HCT116 (cell line): Measurements from ENCODE around the gene POLA1. TPM values are rescaled to one million over a fixed set of nuclear protein-coding genes. Genes with fewer than 3 reads are reported as not detected.

ENCODE experiments used
- ATAC-seq: fragments of 200-7000 bp; cut with Tn5 transposase; 2 replicates; pipeline ENCODE4 v1.9.1; 2020; ENCODE audit warnings: mild to moderate bottlenecking, moderate library complexity
- BruUV-seq: library from RNA; stranded (reverse); fragments of 400-500 nt; replicated peaks from 2 replicates; lab custom pipeline; 2021; lab: Mats Ljungman, UMichigan
- CTCF ChIA-PET: fragments of 300-600 bp; sonication (Branson Sonifier 250); formaldehyde crosslinking; loops from one replicate; lab custom pipeline; 2021; ENCODE audit warnings: antibody characterized with exemption; lab: Charles Lee
- POLR2A ChIA-PET: fragments of 300-600, 350-600 bp; sonication (Branson Sonifier 250); formaldehyde crosslinking; loops from one replicate; lab custom pipeline; 2021; ENCODE audit warnings: antibody characterized with exemption; lab: Charles Lee
- RAD21 ChIA-PET, 2 experiments: fragments of 300-600 bp; sonication (Branson Sonifier 250); formaldehyde crosslinking; loops; one replicate each; lab custom pipeline; 2023; ENCODE audit warnings: low total read pairs in 2 of 2; ENCODE audit not compliant: uncharacterized antibody in 2 of 2, unreplicated experiment in 2 of 2, low non-redundant PET in 1 of 2; lab: Charles Lee
- DNase-seq: peaks from one replicate; pipeline ENCODE4 v3.0.0-alpha.2; 2010; ENCODE audit warnings: low read depth, low spot score
- H2AFZ ChIP-seq: fragments of 200-600 bp; shearing (Covaris generic), sonication (generic); 2 replicates; pipeline ENCODE4 v1.6.1; 2017; ENCODE audit warnings: low read depth, mixed run types, mixed read lengths, antibody characterized with exemption, low read length; ENCODE audit not compliant: poor library complexity, severe bottlenecking
- H3K27ac ChIP-seq: 2 replicates; pipeline ENCODE4 v1.5.1; 2012; ENCODE audit warnings: low read depth, low read length
- H3K27me3 ChIP-seq: fragments of 200-600 bp; sonication (generic); 2 replicates; pipeline ENCODE4 v1.6.1; 2016; ENCODE audit warnings: mixed run types, low read length, mixed read lengths; ENCODE audit not compliant: insufficient read depth
- H3K36me3 ChIP-seq, 2 experiments: fragments of 200-500 bp in 1 of 2; fragments of 200-600 bp in 1 of 2; sonication (Bioruptor generic) in 1 of 2; sonication (generic) in 1 of 2; 2 replicates each; pipeline versions ENCODE4 v1.5.1 to v1.6.1; 2014 to 2016; ENCODE audit warnings: low read length in 2 of 2, inconsistent platforms in 1 of 2, mixed read lengths in 1 of 2, mixed run types in 1 of 2; ENCODE audit not compliant: insufficient read depth in 2 of 2, control insufficient read depth in 1 of 2
- H3K4me1 ChIP-seq, 2 experiments: fragments of 200-600 bp in 1 of 2; sonication (generic) in 1 of 2; 2 replicates each; pipeline versions ENCODE4 v1.5.1 to v1.6.1; 2012 to 2017; ENCODE audit warnings: low read length in 2 of 2, inconsistent platforms in 1 of 2, mild to moderate bottlenecking in 1 of 2, mixed read lengths in 1 of 2, mixed run types in 1 of 2, moderate library complexity in 1 of 2; ENCODE audit not compliant: insufficient read depth in 2 of 2, control insufficient read depth in 1 of 2
- H3K4me2 ChIP-seq: fragments of 200-600 bp; sonication (generic); 2 replicates; pipeline ENCODE4 v1.6.1; 2017; ENCODE audit warnings: mixed run types, low read length, mixed read lengths
- H3K4me3 ChIP-seq, 2 experiments: fragments of 200-600 bp in 1 of 2; sonication (generic) in 1 of 2; replicated peaks in 1 of 2; 2 replicates each; pipeline ENCODE4 v1.5.1; 2011 to 2016; ENCODE audit warnings: low read length in 2 of 2, control low read depth in 1 of 2, low read depth in 1 of 2, mild to moderate bottlenecking in 1 of 2, mixed read lengths in 1 of 2, mixed run types in 1 of 2
- H3K79me2 ChIP-seq: fragments of 200-600 bp; sonication (generic); 2 replicates; pipeline ENCODE4 v1.6.1; 2017; ENCODE audit warnings: mild to moderate bottlenecking, mixed run types, low read length, moderate library complexity, mixed read lengths; ENCODE audit not compliant: insufficient read depth
- H3K9ac ChIP-seq: fragments of 200-600 bp; sonication (generic); 2 replicates; pipeline ENCODE4 v1.6.1; 2016; ENCODE audit warnings: low read length, mixed read lengths
- H3K9me2 ChIP-seq: fragments of 200-600 bp; sonication (generic), shearing (Covaris generic); 2 replicates; pipeline ENCODE4 v1.6.1; 2017; ENCODE audit warnings: mixed run types, mild to moderate bottlenecking, moderate library complexity; ENCODE audit not compliant: insufficient read depth
- H3K9me3 ChIP-seq, 2 experiments: fragments of 200-500 bp in 1 of 2; fragments of 200-600 bp in 1 of 2; sonication (Bioruptor generic) in 1 of 2; sonication (generic) in 1 of 2; 2 replicates each; pipeline ENCODE4 v1.6.1; 2014 to 2017; ENCODE audit warnings: low read length in 2 of 2, mixed read lengths in 2 of 2, inconsistent platforms in 1 of 2, low read depth in 1 of 2, mild to moderate bottlenecking in 1 of 2, mixed run types in 1 of 2, moderate library complexity in 1 of 2; ENCODE audit not compliant: control insufficient read depth in 1 of 2, insufficient read depth in 1 of 2
- H4K20me1 ChIP-seq: fragments of 200-600 bp; sonication (generic), shearing (Covaris generic); 2 replicates; pipeline ENCODE4 v1.6.1; 2017; ENCODE audit warnings: mixed run types, mild to moderate bottlenecking, moderate library complexity; ENCODE audit not compliant: insufficient read depth
- CBX3 ChIP-seq: IDR thresholded peaks from 2 replicates; pipeline ENCODE4 v1.6.1; 2012; ENCODE audit warnings: low read depth
- EGR1 ChIP-seq: IDR thresholded peaks from 2 replicates; pipeline ENCODE4 v1.6.1; 2012; ENCODE audit warnings: low read depth
- ELF1 ChIP-seq: IDR thresholded peaks from 2 replicates; pipeline ENCODE4 v1.6.1; 2012; ENCODE audit warnings: low read depth, borderline replicate concordance
- EZH2 ChIP-seq: fragments of 200-600 bp; sonication (generic); IDR thresholded peaks from 2 replicates; pipeline ENCODE4 v1.6.1; 2017; ENCODE audit warnings: antibody characterized with exemption, mixed run types
- EZH2phosphoT487 ChIP-seq: fragments of 200-600 bp; IDR thresholded peaks from 2 replicates; pipeline ENCODE4 v1.6.1; 2018; ENCODE audit warnings: antibody characterized with exemption, borderline replicate concordance
- FOSL1 ChIP-seq: IDR thresholded peaks from 2 replicates; pipeline ENCODE4 v1.6.1; 2012; ENCODE audit warnings: low read depth
- POLR2A ChIP-seq: IDR thresholded peaks from 2 replicates; pipeline ENCODE4 v1.7.0; 2011; ENCODE audit warnings: borderline replicate concordance; ENCODE audit not compliant: insufficient read depth, insufficient read length; ENCODE audit errors: extremely low read depth
- POLR2AphosphoS5 ChIP-seq: IDR thresholded peaks from 2 replicates; pipeline ENCODE4 v1.6.1; 2011; ENCODE audit warnings: mild to moderate bottlenecking, low read depth, low read length, moderate library complexity
- RAD21 ChIP-seq: IDR thresholded peaks from 2 replicates; pipeline ENCODE4 v1.6.1; 2012; ENCODE audit warnings: low read depth, mild to moderate bottlenecking
- SIN3A ChIP-seq: IDR thresholded peaks from 2 replicates; pipeline ENCODE4 v1.6.1; 2012; ENCODE audit warnings: low read depth
- SRF ChIP-seq: IDR thresholded peaks from 2 replicates; pipeline ENCODE4 v1.6.1; 2012; ENCODE audit warnings: low read depth
- TCF7L2 ChIP-seq: IDR thresholded peaks from 2 replicates; pipeline ENCODE4 v1.7.0; 2011; ENCODE audit warnings: borderline replicate concordance, inconsistent platforms; ENCODE audit not compliant: insufficient read depth, insufficient read length; ENCODE audit errors: extremely low read depth
- YY1 ChIP-seq: IDR thresholded peaks from 2 replicates; pipeline ENCODE4 v1.6.1; 2011; ENCODE audit warnings: low read length, low read depth, moderate library complexity, mild to moderate bottlenecking; ENCODE audit not compliant: insufficient replicate concordance; ENCODE audit errors: extremely low read depth
- ZBTB33 ChIP-seq: IDR thresholded peaks from 2 replicates; pipeline ENCODE4 v1.6.1; 2011; ENCODE audit warnings: mild to moderate bottlenecking, low read length, moderate library complexity; ENCODE audit not compliant: insufficient replicate concordance; ENCODE audit errors: extremely low read depth
- ZFX ChIP-seq: fragments of 450-650 bp; IDR thresholded peaks from 2 replicates; pipeline ENCODE4 v1.6.1; 2017
- intact Hi-C: fragments of 100-400 bp; cut with micrococcal nuclease; formaldehyde crosslinking; loops from 2 replicates; pipeline ENCODE4 v1.10.0; 2022
- total RNA-seq: library from RNA; stranded (reverse); gene quantifications from one replicate; pipeline ENCODE4 v1.2.1, GENCODE V29; 2021; ENCODE audit not compliant: unreplicated experiment
- TF ChIP-seq, protein P1 (sequence below): IDR thresholded peaks from 2 replicates; pipeline ENCODE4 v1.6.1; 2012
- TF ChIP-seq, protein P2 (sequence below), 3 experiments: fragments of 200-600 bp in 1 of 3; sonication (generic) in 1 of 3; IDR thresholded peaks in 2 of 3; conservative IDR thresholded peaks in 1 of 3; 2 replicates each; pipeline ENCODE4 v1.5.1; 2012 to 2017; ENCODE audit warnings: low read depth in 2 of 3, low read length in 2 of 3, antibody characterized with exemption in 1 of 3, borderline replicate concordance in 1 of 3, control low read depth in 1 of 3, mild to moderate bottlenecking in 1 of 3, mixed read lengths in 1 of 3, mixed run types in 1 of 3, moderate library complexity in 1 of 3; ENCODE audit not compliant: insufficient read depth in 1 of 3
- TF ChIP-seq, protein P3 (sequence below): IDR thresholded peaks from 2 replicates; pipeline ENCODE4 v1.6.1; 2012; ENCODE audit warnings: low read depth
- TF ChIP-seq, protein P4 (sequence below): IDR thresholded peaks from 2 replicates; pipeline ENCODE4 v1.6.1; 2012

POLA1 gene
- total RNA-seq, 1 experiment from 2014 or later, result 27.0 TPM

DNA sequence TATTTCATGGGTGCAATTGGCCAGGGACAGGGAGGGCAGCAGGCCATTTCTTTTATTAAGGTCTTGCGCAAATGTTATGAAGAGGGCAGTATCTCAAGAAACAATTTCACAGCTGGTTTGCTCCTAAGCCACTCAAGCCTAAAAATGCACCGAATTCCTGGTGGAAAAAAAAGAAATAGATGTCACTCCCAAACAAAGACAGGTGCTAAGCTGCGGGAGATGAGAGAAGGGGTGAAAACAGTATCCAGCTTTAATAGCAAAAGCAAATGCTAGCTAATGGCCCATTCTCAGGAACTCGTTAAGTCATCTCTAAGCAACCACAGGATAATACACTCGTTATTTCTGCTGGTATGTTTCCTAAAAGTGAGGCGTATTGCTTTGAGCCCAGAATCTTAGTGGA, 205.7 kb downstream of the POLA1 start:
- ATAC-seq (no peak), DNase-seq (no peak)
- no peaks in the 10 kb centered on the region for H3K27me3 ChIP-seq
- BruUV-seq, result no TSS peak
- TF ChIP-seq, protein P1, sequence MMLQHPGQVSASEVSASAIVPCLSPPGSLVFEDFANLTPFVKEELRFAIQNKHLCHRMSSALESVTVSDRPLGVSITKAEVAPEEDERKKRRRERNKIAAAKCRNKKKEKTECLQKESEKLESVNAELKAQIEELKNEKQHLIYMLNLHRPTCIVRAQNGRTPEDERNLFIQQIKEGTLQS, result no peak
- TF ChIP-seq ZBTB33, result no peak
- TF ChIP-seq, protein P2, sequence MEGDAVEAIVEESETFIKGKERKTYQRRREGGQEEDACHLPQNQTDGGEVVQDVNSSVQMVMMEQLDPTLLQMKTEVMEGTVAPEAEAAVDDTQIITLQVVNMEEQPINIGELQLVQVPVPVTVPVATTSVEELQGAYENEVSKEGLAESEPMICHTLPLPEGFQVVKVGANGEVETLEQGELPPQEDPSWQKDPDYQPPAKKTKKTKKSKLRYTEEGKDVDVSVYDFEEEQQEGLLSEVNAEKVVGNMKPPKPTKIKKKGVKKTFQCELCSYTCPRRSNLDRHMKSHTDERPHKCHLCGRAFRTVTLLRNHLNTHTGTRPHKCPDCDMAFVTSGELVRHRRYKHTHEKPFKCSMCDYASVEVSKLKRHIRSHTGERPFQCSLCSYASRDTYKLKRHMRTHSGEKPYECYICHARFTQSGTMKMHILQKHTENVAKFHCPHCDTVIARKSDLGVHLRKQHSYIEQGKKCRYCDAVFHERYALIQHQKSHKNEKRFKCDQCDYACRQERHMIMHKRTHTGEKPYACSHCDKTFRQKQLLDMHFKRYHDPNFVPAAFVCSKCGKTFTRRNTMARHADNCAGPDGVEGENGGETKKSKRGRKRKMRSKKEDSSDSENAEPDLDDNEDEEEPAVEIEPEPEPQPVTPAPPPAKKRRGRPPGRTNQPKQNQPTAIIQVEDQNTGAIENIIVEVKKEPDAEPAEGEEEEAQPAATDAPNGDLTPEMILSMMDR (IDR thresholded peaks at IDR 0.05 in 2 of 3, conservative IDR thresholded peaks at IDR 0.05 in 1 of 3; ENCODE audit: borderline replicate concordance in 1 of 3, insufficient read depth in 1 of 3, low read depth in 2 of 3, low read length in 2 of 3), result no peak
- TF ChIP-seq, protein P3, sequence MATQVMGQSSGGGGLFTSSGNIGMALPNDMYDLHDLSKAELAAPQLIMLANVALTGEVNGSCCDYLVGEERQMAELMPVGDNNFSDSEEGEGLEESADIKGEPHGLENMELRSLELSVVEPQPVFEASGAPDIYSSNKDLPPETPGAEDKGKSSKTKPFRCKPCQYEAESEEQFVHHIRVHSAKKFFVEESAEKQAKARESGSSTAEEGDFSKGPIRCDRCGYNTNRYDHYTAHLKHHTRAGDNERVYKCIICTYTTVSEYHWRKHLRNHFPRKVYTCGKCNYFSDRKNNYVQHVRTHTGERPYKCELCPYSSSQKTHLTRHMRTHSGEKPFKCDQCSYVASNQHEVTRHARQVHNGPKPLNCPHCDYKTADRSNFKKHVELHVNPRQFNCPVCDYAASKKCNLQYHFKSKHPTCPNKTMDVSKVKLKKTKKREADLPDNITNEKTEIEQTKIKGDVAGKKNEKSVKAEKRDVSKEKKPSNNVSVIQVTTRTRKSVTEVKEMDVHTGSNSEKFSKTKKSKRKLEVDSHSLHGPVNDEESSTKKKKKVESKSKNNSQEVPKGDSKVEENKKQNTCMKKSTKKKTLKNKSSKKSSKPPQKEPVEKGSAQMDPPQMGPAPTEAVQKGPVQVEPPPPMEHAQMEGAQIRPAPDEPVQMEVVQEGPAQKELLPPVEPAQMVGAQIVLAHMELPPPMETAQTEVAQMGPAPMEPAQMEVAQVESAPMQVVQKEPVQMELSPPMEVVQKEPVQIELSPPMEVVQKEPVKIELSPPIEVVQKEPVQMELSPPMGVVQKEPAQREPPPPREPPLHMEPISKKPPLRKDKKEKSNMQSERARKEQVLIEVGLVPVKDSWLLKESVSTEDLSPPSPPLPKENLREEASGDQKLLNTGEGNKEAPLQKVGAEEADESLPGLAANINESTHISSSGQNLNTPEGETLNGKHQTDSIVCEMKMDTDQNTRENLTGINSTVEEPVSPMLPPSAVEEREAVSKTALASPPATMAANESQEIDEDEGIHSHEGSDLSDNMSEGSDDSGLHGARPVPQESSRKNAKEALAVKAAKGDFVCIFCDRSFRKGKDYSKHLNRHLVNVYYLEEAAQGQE, result no peak
- no peak for TF ChIP-seq FOSL1
- TF ChIP-seq EZH2, result no peak
- TF ChIP-seq YY1, result no peak
- TF ChIP-seq TCF7L2, result no peak
- no peak for TF ChIP-seq CBX3
- no peak for TF ChIP-seq ELF1
- TF ChIP-seq SIN3A, result no peak
- TF ChIP-seq SRF, result no peak
- no peak for TF ChIP-seq ZFX
- TF ChIP-seq, protein P4, sequence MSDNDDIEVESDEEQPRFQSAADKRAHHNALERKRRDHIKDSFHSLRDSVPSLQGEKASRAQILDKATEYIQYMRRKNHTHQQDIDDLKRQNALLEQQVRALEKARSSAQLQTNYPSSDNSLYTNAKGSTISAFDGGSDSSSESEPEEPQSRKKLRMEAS, result no peak
- no peak for TF ChIP-seq EGR1
- TF ChIP-seq POLR2AphosphoS5, result no peak
- TF ChIP-seq POLR2A, result no peak
- no peak for TF ChIP-seq EZH2phosphoT487
- TF ChIP-seq RAD21, result no peak
- TF ChIP-seq, all 23 proteins: peak for 0
- intact Hi-C loops, result no loop called here
- Histone ChIP-seq H3K27ac (no peak overlapping the region), H3K9me3 (no peaks in the 10 kb centered on the region), H3K79me2 (no peaks in the 10 kb centered on the region), H3K4me2 (no peak overlapping the region), H3K36me3 (no peaks in the 10 kb centered on the region), H3K4me1 (no peaks in the 10 kb centered on the region), H3K9me2 (no peaks in the 10 kb centered on the region), H3K4me3 (no peak overlapping the region), H2AFZ (no peak overlapping the region), H3K9ac (no peak overlapping the region), H4K20me1 (no peaks in the 10 kb centered on the region; the same call in 1 of the 2 replicates)
- RAD21 ChIA-PET, result no interaction called here
- CTCF ChIA-PET, result no interaction called here
- POLR2A ChIA-PET, result no interaction called here
